Stimulated activated CD4-positive, alpha-beta T cell treated with anti-CD3 and anti-CD28 coated beads, Interleukin-4, amount 100 ng/mL, for 24 hours (primary cell): ENCODE measurements around the gene NSL1.

Experiments used
- DNase-seq: peaks from one replicate; pipeline ENCODE4 v3.0.0-alpha.2; 2020

Gene NSL1

DNA sequence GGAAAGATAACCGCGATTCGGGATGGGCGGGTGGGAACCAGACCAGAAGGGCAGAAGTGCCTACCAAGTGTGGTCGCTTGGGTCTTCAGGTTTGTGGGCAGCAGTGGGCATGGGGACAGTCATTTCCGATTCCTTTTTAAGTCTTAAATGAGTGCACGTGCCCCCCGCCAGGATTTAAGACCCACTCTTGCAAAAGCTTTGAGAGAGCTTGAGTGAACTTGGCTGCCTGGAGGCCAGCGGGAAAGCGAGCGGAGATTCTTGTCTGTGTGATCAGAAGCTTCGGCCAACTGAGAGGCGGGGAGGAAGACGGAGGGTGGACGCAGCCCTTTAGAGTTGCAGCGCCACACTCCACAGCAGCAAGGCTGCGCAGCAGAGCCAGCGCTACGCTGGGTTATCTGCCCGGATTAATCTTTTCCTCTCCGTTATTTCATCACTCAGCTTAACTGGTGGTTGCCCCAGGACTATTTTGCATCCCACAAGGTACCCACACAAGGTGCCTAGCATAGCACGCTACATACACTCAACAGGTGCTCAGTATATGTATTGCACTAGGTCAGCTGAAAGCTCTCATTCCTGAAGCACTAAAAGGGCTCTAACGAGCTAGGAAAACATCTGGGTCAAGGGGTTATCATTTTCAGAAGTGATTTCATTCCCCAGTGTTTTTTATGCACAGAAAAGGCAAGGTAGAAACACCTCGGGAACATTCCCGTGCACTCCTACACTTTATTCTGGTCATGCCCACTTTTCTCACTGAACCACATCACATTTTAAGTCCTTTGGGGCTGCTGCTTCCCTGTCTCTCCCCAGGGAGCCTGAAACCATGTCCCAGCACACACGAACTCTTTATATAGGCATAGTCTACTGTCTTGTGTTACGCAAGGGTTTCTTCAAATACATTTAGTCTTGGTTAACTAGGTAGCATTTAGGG is 90.4 kb downstream of the NSL1 start:
- DNase-seq = peak; percentile 44

DNA sequence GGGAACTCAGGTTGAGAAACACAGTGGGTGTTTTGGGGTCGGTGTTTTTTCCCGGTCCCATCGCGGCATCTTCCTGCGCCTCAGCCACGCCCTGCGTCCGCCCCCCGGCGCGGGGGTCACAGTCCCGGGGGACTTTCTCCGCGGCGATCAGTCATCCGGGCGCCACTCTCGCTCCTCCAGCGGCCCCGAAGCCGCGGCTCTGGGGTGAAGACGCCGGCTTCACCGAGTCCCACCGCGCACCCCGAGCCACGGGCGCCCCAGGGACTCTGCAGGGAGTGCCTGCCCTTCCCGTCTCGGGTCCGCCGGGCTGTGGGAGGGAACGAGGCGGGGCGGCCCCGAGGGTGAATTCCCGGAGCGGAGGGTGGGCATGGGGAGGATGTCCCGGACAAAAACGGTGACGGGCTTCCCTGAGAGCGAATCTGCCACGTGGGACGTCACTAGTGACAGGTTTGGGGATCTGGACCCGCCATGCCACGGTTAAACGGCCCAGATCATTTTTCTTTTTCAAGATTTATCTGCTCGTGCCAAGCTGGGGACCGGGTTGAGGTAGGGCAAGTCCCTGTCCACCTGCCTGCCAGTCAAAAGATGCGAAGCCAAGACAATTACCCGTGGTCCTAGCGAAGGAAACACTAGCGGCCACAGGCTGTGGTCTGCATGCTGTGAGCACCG is 91.2 kb downstream of the NSL1 start:
- DNase-seq = peak; percentile 56

DNA sequence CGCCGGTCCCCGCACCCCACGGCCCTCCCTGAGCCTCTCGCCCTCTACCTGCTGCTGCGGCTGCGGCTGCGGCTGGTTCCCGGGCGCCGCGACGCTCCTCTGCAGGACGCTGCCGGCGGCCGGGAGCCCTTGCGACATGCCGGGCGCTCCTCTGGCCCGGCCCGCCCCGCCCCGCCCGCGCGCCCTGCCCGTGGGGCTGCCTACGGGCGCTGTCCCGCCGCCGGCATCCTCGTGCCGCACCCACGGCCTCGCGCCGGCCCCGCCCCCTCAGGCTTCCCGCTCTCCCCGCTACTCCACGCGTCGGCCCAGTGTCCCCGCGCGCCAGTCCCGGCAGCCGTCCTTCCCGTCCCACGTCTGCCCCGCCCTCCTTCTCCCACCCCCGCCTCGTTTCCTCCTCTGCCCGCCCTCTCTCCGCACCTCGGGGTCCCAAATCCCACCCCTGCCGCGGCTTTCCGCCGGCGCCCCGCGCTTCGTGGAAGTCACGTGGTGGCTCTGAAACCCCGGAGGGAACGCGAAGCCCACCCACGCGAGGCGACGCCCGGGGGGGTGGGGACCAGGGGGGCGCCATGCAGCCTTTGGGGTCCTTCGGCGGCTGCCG is 91.9 kb downstream of the NSL1 start, which contains the start of gene BATF3:
Gene BATF3 (minus strand): TSS at position 216 of the 598 bp plus-strand sequence. CDS start 78 bp downstream, at position 138.
- DNase-seq = peak; percentile 44

GRCh38 chr1:212699104-212699624 is 92.4 kb downstream of the NSL1 start:
- peak; percentile 52 for DNase-seq

DNA sequence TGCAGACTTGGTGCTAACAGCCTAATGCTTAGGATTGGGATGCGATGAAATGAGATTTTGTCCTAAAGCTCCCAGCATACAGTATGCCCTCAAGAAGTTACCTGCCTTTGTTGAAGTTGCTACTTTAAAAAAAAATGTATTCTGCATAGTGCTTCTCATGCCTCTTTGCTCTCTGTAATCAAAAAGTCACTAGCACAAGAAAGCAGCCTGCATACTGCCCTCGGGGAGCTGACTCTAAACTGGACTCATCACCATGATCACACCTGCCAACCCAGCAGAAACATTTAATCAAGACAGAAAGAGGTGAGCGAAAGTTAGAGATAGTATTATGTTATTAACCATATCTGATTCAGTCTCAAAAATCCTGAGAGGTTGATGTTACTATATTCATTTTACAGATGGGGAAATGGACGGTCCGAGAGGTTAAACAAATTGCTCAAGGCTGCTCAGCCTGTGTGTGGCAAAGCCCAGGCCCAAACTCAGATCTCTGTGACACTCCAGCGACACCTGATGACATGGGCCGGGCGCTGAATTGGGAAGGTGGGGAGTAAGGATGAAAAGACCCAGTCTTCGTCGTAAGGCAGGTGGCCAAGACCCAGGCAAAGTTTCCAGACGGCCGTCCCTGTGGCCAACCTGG is 93.0 kb downstream of the NSL1 start:
- DNase-seq = no peak

DNA sequence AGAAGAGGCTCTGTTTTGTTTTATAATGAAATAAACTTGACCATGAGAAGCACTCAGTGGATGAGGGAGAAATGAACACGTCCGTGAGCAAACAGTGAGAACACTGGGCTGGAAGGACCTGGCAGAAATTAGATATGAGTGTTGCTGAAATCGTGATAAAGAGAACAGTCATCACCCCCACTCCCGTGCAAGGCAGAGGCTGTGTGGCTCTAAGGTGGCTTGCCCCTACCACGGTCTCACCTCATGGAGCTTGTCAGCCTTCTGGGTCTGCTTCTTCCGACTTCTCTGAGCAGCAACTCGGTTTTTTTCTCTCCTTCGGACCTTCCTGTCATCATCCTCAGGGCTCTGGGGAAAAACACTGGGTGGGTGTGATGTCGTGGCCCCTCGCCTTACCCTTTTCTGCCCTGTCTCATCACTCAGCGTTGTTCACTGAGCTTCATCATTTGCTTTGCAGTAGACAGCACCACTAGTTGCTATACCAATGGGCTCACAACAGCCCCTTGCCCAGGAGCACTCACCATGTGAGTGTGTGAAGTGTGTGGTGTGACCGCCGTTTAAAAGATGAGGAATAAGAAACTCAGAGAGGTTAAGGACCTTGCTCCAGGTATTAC is 94.8 kb downstream of the NSL1 start:
- DNase-seq = no peak

GRCh38 chr1:212692774-212693644 is 98.6 kb downstream of the NSL1 start:
- DNase-seq = no peak

DNA sequence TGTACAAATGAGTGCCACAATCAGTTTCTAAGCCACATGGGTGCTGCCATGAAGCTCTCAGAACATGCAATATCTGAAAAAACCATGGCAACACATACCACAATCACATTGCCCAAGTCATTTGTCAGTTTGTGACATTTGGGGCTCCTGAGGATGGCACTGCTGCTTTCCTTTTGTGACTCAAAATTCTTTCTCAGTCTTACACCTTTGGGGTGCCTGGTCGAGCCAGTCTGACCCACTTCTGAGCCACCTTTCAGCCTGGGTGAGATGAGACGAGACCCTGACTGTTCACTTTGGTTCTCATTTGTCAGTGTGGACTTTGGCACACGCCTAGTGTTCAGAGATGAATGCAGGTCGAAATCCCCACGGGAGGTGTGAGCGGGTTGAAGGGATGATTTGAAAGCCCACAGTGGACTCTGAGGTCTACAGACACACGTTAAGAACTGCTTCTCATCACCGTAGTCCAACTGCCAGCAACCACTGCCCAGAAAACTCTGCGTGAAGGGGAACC is 100.0 kb downstream of the NSL1 start:
- DNase-seq = no peak

GRCh38 chr1:212690816-212691403 is 100.7 kb downstream of the NSL1 start:
- DNase-seq = no peak

DNA sequence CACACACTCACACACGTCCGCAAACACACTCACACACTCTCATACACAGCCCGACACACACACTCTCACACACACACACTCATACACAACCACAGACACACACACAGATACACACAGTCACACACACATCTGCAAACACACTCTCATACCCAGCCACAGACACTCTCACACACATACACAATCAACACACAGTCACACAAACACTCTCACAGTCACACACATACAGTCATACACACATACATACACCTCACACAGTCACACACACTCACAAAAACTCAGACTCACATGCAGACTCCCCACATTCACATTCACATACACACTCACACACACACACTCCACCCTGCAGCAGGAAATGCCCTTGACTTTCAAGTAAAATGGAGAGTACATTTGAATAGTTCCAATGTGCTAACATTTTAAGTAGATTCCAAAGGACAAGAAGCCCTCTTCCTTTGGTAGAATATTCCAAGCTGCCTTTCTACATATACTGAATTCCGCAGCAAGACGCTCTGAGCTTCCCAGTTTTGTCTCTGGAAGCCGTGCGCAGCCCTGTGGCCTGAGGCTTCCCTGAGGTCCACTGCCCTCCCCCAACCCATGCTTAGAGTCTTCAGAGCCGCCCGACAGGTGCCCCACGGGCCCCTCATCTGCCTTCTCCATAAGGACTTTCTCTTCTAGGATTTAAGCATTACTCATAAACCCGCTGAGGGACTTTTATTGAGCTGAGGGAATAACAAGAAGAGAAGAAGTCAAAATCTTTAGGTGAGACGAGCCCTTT is 101.6 kb downstream of the NSL1 start:
- no peak for DNase-seq

GRCh38 chr1:212689196-212689725 is 102.3 kb downstream of the NSL1 start:
- DNase-seq = no peak

- no peak for DNase-seq
These were observed 103.1 kb downstream of the NSL1 start for GRCh38 chr1:212688341-212689047.

GRCh38 chr1:212687811-212688210 is 103.8 kb downstream of the NSL1 start:
- no peak for DNase-seq

DNA sequence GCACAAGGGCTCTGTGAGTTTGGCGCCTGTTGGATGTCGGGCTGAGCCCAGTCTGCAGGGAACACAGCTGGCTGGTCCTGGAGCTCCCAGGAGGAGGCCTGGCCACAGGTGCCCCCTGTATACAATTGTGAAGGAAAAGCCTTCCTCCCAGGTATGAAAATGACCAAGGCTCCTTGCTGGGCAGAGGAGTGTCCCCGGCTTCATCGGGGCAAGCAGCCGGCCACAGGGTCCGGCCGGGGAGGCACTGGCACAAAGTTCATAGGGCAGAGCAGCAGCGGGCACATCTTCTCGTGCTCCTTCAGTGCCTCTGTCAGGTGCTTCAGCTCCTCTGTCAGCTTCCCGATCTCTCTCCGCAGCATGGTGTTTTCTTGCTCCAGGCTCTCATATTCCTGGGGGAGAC is 105.0 kb downstream of the NSL1 start:
- DNase-seq = no peak

DNA sequence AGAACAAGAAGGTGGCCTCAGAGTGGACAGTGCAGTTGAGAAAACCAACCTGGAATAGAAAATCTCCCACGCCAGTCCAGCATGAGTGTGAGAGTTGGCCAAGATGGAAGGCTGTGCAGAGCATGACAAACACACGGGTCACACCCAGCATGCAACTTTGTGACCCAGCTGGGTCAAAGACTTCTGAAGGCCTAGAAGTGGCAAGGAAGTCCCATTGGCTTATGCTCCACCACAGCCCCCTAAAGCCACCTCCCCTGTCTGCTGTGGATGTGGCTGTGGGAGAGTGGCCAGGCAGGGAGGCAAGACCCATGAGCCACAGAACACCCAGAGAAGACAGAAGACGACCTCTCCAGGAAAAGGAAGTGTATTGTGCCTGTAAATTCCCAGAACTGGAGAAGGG is 105.5 kb downstream of the NSL1 start:
- DNase-seq = no peak

DNA sequence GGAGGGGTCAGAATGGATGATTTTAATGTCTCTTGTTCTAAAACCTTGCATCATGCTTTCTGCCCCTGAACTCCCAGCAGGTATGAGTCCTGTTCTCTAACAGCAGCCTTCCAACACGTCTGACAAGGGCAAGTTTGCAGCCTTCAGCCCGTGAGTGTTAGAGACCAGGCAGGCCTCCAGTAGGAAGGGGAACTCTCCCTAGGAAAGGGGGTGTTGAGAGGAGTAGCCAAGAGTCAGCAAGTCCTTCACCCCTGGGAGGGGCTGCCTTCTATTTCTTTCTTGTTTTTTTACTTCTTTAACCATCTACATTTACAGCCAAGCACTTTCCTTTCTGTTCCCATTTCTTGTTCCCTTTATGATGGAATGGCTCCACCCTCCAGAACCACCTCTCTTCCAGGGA is 106.1 kb downstream of the NSL1 start:
- no peak for DNase-seq

- DNase-seq = no peak
These were observed 107.0 kb downstream of the NSL1 start for GRCh38 chr1:212684521-212685090.

DNA sequence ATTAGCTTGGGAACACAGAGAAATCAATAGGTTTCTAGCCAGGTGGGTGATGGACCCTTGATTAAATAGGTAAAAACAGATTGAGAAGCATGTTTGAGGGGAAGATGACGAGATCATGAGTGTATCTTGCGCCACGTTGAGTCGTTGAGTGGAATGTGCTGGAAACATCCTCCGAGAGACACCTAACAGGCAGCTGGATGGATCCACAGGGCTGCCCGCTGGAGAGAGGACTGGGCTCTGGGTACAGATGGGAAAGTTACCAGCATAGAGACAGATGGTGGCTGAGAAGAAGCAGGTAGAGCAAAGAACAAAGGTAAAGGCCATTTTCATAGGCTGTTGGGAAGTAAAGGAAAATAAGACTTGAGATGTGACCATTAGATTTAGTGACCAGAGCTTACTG is 107.5 kb downstream of the NSL1 start:
- no peak for DNase-seq

DNA sequence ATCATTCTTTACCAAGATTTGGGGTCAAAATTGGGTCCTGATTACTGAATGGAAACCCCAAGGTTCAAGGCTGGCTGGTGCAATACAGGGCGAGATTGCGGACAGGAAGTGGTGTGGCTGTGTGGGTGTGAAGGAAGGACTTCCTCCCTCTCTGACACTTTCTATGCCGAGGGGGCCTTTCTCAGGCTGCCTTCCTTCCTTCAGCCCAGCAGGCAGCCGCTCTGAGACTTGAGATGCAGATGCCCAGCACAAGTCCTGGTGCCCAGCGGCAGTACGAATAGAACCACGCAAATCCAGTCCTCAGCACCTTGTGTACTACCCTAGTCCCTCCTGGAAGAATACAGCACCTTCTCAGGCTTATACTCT is 108.2 kb downstream of the NSL1 start:
- peak; percentile 37 for DNase-seq
